Measurements from ENCODE around the gene G0S2. TPM values are rescaled to one million over a fixed set of nuclear protein-coding genes. Genes with fewer than 3 reads are reported as not detected.

The G0S2 gene, protein sequence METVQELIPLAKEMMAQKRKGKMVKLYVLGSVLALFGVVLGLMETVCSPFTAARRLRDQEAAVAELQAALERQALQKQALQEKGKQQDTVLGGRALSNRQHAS
- 1 to 10 TPM; 6.4 to 6.8 TPM for total RNA-seq
- 7.5 TPM for polyA plus RNA-seq (2013, experiment 1 of 2)
- polyA plus RNA-seq (2013, experiment 2 of 2) = 6.8 TPM
- 0 to 96.1 (median 0.63) reads per million in 172 experiments for total RNA-seq

DNA sequence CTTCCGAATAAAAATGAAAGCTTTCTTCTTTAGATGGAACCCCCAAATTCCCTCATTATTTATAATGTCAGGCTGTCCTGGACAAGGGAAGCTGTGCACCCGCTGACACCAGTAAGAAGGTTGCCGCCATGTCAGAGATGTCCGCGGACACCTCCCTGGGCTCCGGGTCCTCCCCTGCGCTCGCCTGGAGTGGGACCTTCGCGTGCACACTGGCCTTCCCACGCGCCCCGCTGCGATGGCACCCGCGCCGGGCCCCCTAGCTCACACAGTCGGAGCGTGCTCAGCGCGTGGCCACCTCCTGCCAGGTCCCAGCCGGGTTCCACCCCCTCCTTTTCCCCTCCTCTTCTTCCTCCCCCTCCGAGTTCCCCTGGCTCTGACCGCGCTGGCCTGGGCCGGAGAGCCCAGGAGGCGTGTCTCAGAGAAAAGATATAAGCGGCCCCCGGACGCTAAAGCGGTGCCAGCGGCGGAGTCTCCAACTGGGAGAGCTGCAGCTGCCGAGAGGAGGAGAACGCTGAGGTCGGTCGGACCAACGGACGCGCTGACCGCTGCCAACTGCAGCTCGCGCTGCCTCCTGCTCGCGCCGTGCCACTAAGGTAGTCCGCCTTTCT lies at the start of gene G0S2:
Gene G0S2 (plus strand): TSS at position 456 of the 608 bp plus-strand sequence. CDS start 273 bp downstream, outside the sequence.
- POLR2A ChIA-PET = interaction anchor here (0.6 to 1.4 kb wide), 4 partner anchors 11 to 100 kb away, joined by 3 read pairs; no protein-coding TSS in a partner anchor
- H3K27ac Mint-ChIP-seq = peak within 1 kb of the TSS; percentile 1

DNA sequence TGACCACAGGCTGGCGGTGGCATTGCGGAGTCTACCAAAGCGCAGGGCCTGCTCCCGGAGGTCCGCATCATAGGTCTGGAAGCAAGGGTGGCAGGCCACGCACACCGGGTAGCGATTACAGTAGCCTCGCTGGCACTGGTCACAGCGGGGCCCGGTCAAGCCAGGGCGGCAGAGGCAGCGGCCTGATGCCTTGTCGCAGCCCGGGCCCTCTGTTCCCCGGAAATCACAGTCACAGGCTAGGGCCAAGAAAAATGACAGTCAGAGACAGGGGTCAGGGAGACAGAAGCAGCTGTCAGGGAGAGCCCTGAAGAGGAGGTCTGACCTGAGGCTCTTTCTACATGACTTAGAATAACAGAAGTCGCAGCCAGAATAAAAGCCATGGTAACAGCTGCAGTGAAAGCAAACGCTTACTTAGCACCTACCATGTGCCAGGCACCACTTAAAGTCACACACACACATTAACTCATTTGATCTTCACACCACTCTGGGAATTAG lies 49.4 kb upstream of the G0S2 start:
- Histone ChIP-seq H3K9me3 (ENCODE audit: control insufficient read depth in 1 of 2, insufficient read depth in 1 of 2, low read length in 2 of 2) (no peaks in the 10 kb centered on the region), H3K36me3 (ENCODE audit: insufficient read depth, low read length) (no peaks in the 10 kb centered on the region), H3K4me3 (ENCODE audit: low read length) (no peak overlapping the region), H3K4me1 (ENCODE audit: insufficient read depth, low read length) (peaks cover 9% of the 10 kb centered on the region), H3K27ac (ENCODE audit: low read depth in 1 of 2, low read length in 2 of 2) (no peak overlapping the region), H3K27me3 (ENCODE audit: control insufficient read depth in 1 of 2, insufficient read depth in 2 of 2, low read length in 2 of 2) (no peaks in the 10 kb centered on the region)
- Mint-ChIP-seq H3K36me3 (ENCODE audit: low read depth) (no peaks in the 10 kb centered on the region), H3K27ac (no peak overlapping the region), H3K27me3 (no peaks in the 10 kb centered on the region), H3K4me3 (no peak overlapping the region), H3K4me1 (ENCODE audit: low read depth) (no peaks in the 10 kb centered on the region), H3K9me3 (no peaks in the 10 kb centered on the region)
- intact Hi-C loops (cut with DNase I, micrococcal nuclease) = loop anchor here (2.0 to 5.0 kb wide), 3 partner anchors 51 to 421 kb away; no protein-coding TSS in a partner anchor
- ATAC-seq (ENCODE audit: poor library complexity) (no peak), DNase-seq (no peak)
- ChIA-PET CTCF (no interaction called here), POLR2A (no interaction called here)
- TF ChIP-seq, protein P1, sequence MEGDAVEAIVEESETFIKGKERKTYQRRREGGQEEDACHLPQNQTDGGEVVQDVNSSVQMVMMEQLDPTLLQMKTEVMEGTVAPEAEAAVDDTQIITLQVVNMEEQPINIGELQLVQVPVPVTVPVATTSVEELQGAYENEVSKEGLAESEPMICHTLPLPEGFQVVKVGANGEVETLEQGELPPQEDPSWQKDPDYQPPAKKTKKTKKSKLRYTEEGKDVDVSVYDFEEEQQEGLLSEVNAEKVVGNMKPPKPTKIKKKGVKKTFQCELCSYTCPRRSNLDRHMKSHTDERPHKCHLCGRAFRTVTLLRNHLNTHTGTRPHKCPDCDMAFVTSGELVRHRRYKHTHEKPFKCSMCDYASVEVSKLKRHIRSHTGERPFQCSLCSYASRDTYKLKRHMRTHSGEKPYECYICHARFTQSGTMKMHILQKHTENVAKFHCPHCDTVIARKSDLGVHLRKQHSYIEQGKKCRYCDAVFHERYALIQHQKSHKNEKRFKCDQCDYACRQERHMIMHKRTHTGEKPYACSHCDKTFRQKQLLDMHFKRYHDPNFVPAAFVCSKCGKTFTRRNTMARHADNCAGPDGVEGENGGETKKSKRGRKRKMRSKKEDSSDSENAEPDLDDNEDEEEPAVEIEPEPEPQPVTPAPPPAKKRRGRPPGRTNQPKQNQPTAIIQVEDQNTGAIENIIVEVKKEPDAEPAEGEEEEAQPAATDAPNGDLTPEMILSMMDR (IDR thresholded peaks at IDR 0.05) = no peak

More for the DNA sequence above, at the start of gene G0S2:
- H3K36me3 ChIP-seq (ENCODE audit: insufficient read depth, low read length) = no peaks in the 10 kb centered on the region
- H3K27ac ChIP-seq (ENCODE audit: low read depth in 1 of 2, low read length in 2 of 2) = no peak within 1 kb of the TSS
- peaks cover 45% of the 10 kb centered on the region for H3K27me3 Mint-ChIP-seq
- ATAC-seq (ENCODE audit: poor library complexity) = peak; percentile 49
- DNase-seq = peak in 7 of 14 experiments; percentile 12 to 64 (median 33)
- H3K4me1 ChIP-seq (ENCODE audit: insufficient read depth, low read length) = peaks cover 43% of the 10 kb centered on the region
- CTCF ChIA-PET = no interaction called here
- peaks cover 0 to 15% of the 10 kb centered on the region in 2 experiments for H3K27me3 ChIP-seq (ENCODE audit: control insufficient read depth in 1 of 2, insufficient read depth in 2 of 2, low read length in 2 of 2)
- no peaks in the 10 kb centered on the region for H3K9me3 ChIP-seq (ENCODE audit: control insufficient read depth in 1 of 2, insufficient read depth in 1 of 2, low read length in 2 of 2)
- intact Hi-C loops (cut with DNase I, micrococcal nuclease) = no loop called here
- no peaks in the 10 kb centered on the region for H3K9me3 Mint-ChIP-seq
- H3K4me3 Mint-ChIP-seq = peak within 1 kb of the TSS; percentile 18
- H3K4me3 ChIP-seq (ENCODE audit: low read length) = peak within 1 kb of the TSS; percentile 60
- TF ChIP-seq, protein P1 (IDR thresholded peaks at IDR 0.05) = no peak
- no peaks in the 10 kb centered on the region for H3K36me3 Mint-ChIP-seq (ENCODE audit: low read depth)
- peaks cover 44% of the 10 kb centered on the region for H3K4me1 Mint-ChIP-seq (ENCODE audit: low read depth)

DNA sequence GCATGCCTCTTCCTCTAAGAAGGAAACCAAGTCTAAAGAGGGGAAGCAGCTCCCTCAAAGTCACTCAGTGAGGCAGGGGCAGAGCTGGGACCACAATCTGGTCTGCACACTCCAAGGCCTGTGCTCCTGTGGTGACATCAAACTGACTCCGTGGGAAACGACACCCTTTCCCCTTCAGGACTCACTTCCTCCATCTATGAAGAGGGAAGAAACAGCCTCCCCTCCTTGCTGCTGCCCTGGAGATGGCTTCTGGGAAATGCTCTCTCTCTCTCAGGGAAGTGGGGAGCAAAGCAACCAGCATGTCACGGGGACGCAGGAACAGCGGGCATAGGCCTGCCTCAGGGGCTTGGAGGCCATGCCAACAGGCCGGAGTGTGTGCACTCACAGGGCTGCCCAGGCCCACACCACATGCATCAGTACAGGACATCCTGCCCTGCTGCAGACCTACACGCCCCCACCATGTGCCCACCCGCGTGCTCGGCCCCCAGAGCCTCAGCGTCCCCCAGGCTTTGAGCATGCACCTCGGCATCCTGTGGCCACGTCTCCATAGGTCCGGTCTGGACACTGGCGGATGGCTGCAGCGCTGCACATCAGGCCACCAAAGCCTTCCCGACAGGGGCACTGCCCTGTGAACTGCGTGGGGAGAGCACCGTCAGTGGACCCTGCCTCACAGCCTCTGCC lies 48.7 kb upstream of the G0S2 start:
- ChIA-PET CTCF (no interaction called here), POLR2A (no interaction called here)
- intact Hi-C loops (cut with DNase I, micrococcal nuclease) = loop anchor here (2.0 to 5.0 kb wide), 3 partner anchors 52 to 421 kb away; no protein-coding TSS in a partner anchor
- TF ChIP-seq, protein P1 (IDR thresholded peaks at IDR 0.05) = no peak
- H3K27ac ChIP-seq (ENCODE audit: low read depth in 1 of 2, low read length in 2 of 2) = no peak overlapping the region
- H3K4me1 Mint-ChIP-seq (ENCODE audit: low read depth) = no peaks in the 10 kb centered on the region
- ATAC-seq (ENCODE audit: poor library complexity) (no peak), DNase-seq (peak in 1 of 14 experiments; percentile 20)
- H3K9me3 ChIP-seq (ENCODE audit: control insufficient read depth in 1 of 2, insufficient read depth in 1 of 2, low read length in 2 of 2) = no peaks in the 10 kb centered on the region
- no peaks in the 10 kb centered on the region for H3K27me3 ChIP-seq (ENCODE audit: control insufficient read depth in 1 of 2, insufficient read depth in 2 of 2, low read length in 2 of 2)
- no peaks in the 10 kb centered on the region for H3K36me3 ChIP-seq (ENCODE audit: insufficient read depth, low read length)
- no peak overlapping the region for H3K27ac Mint-ChIP-seq
- peaks cover 9% of the 10 kb centered on the region for H3K4me1 ChIP-seq (ENCODE audit: insufficient read depth, low read length)
- no peaks in the 10 kb centered on the region for H3K9me3 Mint-ChIP-seq
- no peak overlapping the region for H3K4me3 Mint-ChIP-seq
- no peaks in the 10 kb centered on the region for H3K36me3 Mint-ChIP-seq (ENCODE audit: low read depth)
- H3K4me3 ChIP-seq (ENCODE audit: low read length) = no peak overlapping the region
- no peaks in the 10 kb centered on the region for H3K27me3 Mint-ChIP-seq

Measured in CD4-positive, alpha-beta T cell (primary cell).